Naive thymus-derived CD8-positive, alpha-beta T cell (primary cell): ENCODE measurements around the gene NRXN3. TPM values are rescaled to one million over a fixed set of nuclear protein-coding genes. Genes with fewer than 3 reads are reported as not detected.

Experiments used
- ATAC-seq, 2 donors: fragments of 150-1000 bp; cut with Tn5 transposase in 1 of 2; sonication (Bioruptor Pico), chemical (Tn5 transposase) in 1 of 2; 1 replicate in 1 of 2; 2 replicates in 1 of 2; pipeline ENCODE4 v1.10.0; 2021; ENCODE audit warnings: mild to moderate bottlenecking in 2 of 2, moderate library complexity in 2 of 2
- POLR2A ChIA-PET: fragments of 350-600 bp; sonication (Branson Sonifier 250); formaldehyde crosslinking; loops from one replicate; lab custom pipeline; 2021; ENCODE audit warnings: antibody characterized with exemption; lab: Charles Lee
- DNase-seq, 10 donors: peaks; one replicate each; pipeline versions ENCODE4 v3.0.0 to v3.0.0-alpha.2; 2020 to 2022
- H3K27ac Mint-ChIP-seq, 10 donors: one replicate each; pipeline ENCODE4 v1.8.0; 2020 to 2022; ENCODE audit warnings: mild to moderate bottlenecking in 10 of 10, mixed read lengths in 10 of 10, moderate library complexity in 4 of 10, inconsistent platforms in 1 of 10
- H3K27me3 Mint-ChIP-seq, 5 donors: one replicate each; pipeline ENCODE4 v1.8.0; 2021 to 2022; ENCODE audit warnings: mixed read lengths in 5 of 5
- H3K36me3 Mint-ChIP-seq, 3 donors: one replicate each; pipeline ENCODE4 v1.8.0; 2020 to 2022; ENCODE audit warnings: mixed read lengths in 3 of 3, mild to moderate bottlenecking in 2 of 3, inconsistent platforms in 1 of 3
- H3K4me1 Mint-ChIP-seq, 4 donors: one replicate each; pipeline ENCODE4 v1.8.0; 2021 to 2022; ENCODE audit warnings: mixed read lengths in 4 of 4
- H3K4me3 Mint-ChIP-seq, 10 donors: one replicate each; pipeline ENCODE4 v1.8.0; 2020 to 2022; ENCODE audit warnings: mild to moderate bottlenecking in 10 of 10, mixed read lengths in 10 of 10, moderate library complexity in 6 of 10, inconsistent platforms in 1 of 10
- H3K9me3 Mint-ChIP-seq, 9 donors: one replicate each; pipeline ENCODE4 v1.8.0; 2020 to 2022; ENCODE audit warnings: mixed read lengths in 9 of 9, mild to moderate bottlenecking in 3 of 9, inconsistent platforms in 1 of 9, moderate library complexity in 1 of 9
- polyA plus RNA-seq, 3 donors: library from polyadenylated mRNA; unstranded; fragments of 300-500 nt; fragmentation: Illumina TruSeq; gene quantifications; one replicate each; pipeline ENCODE4 v1.2.3, GENCODE V29; 2021
- total RNA-seq, 8 experiments: library from RNA in 2 of 8; stranded (reverse) in 2 of 8; gene quantifications; one replicate each; pipeline ENCODE4 v1.2.3 and lab custom pipeline; 2021 to 2026

Gene NRXN3
- total and polyA plus RNA-seq, 5 experiments from 2014 or later: not detected

DNA sequence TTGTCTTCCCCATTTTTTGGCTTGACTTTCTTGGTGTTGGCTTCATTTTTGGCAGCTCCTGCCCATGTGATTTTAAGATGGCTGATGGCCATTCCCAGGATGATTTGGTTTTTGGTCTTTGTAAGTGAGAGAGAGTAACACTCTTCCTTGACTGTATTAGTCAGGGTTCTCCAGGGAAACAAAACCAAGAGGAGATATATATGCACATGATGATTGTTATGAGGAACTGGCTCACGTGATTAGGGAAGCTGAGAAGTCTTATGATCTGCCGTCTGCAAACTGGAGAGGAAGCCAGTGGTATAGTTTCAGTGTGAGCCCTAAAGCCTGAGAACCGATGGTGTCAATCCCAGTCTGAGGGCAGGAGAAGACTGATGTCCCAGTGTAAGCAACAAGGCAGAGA, 146.6 kb downstream of the NRXN3 start:
- H3K36me3 Mint-ChIP-seq: no peaks in the 10 kb centered on the region
- H3K27me3 Mint-ChIP-seq: peaks cover 16 to 72% (median 27%) of the 10 kb centered on the region in 5 donors
- peaks cover 0 to 10% (median 0%) of the 10 kb centered on the region in 9 donors for H3K9me3 Mint-ChIP-seq
- H3K27ac Mint-ChIP-seq: no peak overlapping the region
- H3K4me3 Mint-ChIP-seq: no peak overlapping the region
- ATAC-seq (no peak), DNase-seq (no peak)
- H3K4me1 Mint-ChIP-seq: no peaks in the 10 kb centered on the region
- POLR2A ChIA-PET: no interaction called here

DNA sequence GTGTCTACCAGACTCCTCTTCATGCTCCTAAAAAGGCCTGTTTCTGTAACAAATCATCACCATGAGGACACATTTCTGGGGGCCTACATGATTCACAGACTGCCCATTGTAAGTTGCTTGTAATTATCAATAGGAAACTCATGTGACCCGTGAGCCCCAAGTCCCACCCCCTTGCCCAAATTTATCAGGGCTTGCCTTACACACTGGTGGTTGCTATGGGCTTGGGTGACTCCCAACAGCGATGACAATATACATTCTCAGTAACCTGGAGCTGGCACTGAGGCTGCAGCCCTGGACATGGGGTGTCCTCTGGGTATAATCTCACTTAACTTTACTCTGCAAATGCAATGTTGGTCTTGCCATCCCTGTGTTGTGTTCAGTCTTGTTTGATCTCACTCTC, 149.2 kb downstream of the NRXN3 start:
- Mint-ChIP-seq H3K4me3 (no peak overlapping the region), H3K36me3 (no peaks in the 10 kb centered on the region), H3K9me3 (peaks cover 0 to 10% (median 0%) of the 10 kb centered on the region in 9 donors), H3K27me3 (peaks cover 18 to 95% (median 26%) of the 10 kb centered on the region in 5 donors), H3K27ac (no peak overlapping the region), H3K4me1 (no peaks in the 10 kb centered on the region)
- no peak for DNase-seq
- no peak for ATAC-seq
- POLR2A ChIA-PET: no interaction called here

DNA sequence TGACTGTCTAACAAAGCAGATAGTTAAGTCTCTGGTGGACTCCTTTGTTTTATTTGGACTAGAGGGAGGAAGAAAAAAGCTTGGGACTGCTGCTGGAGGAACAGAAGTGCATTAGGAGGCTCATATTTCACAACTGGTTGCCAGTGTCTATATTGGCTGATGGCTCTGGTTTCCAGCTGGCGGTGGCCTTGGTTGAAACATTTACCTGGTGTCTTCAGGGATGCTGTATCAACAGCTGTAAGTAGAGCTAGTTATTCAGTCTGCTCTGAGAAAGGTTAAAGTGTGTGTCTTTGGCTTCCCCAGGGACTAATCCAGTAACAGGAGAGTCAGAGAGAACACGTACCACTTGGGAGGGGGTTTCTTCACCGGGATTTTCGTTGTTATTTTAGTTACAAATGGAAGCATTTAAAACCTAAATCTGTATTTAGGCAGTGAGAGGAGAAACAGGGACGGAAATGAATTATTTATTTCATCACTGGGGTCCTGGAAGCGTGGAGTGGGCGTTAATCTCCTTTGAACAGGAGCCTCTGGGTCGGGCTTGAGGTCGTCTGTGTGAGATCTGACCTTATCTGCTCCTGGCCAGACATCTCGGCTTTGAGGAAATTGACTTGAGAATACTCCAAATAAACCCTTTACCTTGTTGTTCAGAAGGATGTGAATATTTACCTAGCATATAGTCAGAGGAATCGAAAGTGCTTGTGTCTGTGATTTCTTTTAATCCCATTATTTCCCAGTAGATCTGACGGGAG, 149.9 kb downstream of the NRXN3 start:
- Mint-ChIP-seq H3K9me3 (peaks cover 0 to 10% (median 0%) of the 10 kb centered on the region in 9 donors), H3K27ac (no peak overlapping the region)
- POLR2A ChIA-PET: no interaction called here

GRCh38 chr14:78324353-78324752, 154.2 kb downstream of the NRXN3 start:
- H3K27ac Mint-ChIP-seq: no peak overlapping the region
- DNase-seq: no peak
- ATAC-seq: no peak
- no peaks in the 10 kb centered on the region for H3K36me3 Mint-ChIP-seq
- POLR2A ChIA-PET: no interaction called here
- peaks cover 0 to 4% (median 0%) of the 10 kb centered on the region in 9 donors for H3K9me3 Mint-ChIP-seq
- no peak overlapping the region for H3K4me3 Mint-ChIP-seq
- no peaks in the 10 kb centered on the region for H3K4me1 Mint-ChIP-seq
- H3K27me3 Mint-ChIP-seq: peaks cover 9 to 67% (median 18%) of the 10 kb centered on the region in 5 donors

More for the DNA sequence above, 149.9 kb downstream of the NRXN3 start:
- no peak for DNase-seq
- Mint-ChIP-seq H3K4me3 (no peak overlapping the region), H3K27me3 (peaks cover 18 to 95% (median 24%) of the 10 kb centered on the region in 5 donors), H3K36me3 (no peaks in the 10 kb centered on the region), H3K4me1 (no peaks in the 10 kb centered on the region)
- ATAC-seq: no peak

GRCh38 chr14:78325911-78326310, 155.7 kb downstream of the NRXN3 start:
- no peak for DNase-seq
- POLR2A ChIA-PET: no interaction called here
- no peak for ATAC-seq
- no peak overlapping the region for H3K27ac Mint-ChIP-seq
- no peak overlapping the region for H3K4me3 Mint-ChIP-seq
- H3K36me3 Mint-ChIP-seq: no peaks in the 10 kb centered on the region
- peaks cover 6 to 51% (median 10%) of the 10 kb centered on the region in 5 donors for H3K27me3 Mint-ChIP-seq
- H3K4me1 Mint-ChIP-seq: no peaks in the 10 kb centered on the region
- peaks cover 0 to 4% (median 0%) of the 10 kb centered on the region in 9 donors for H3K9me3 Mint-ChIP-seq

GRCh38 chr14:78327426-78328221, 157.5 kb downstream of the NRXN3 start:
- POLR2A ChIA-PET: no interaction called here
- Mint-ChIP-seq H3K9me3 (peaks cover 0 to 4% (median 0%) of the 10 kb centered on the region in 9 donors), H3K27ac (no peak overlapping the region), H3K27me3 (peaks cover 0 to 35% (median 4%) of the 10 kb centered on the region in 5 donors), H3K4me1 (no peaks in the 10 kb centered on the region), H3K36me3 (no peaks in the 10 kb centered on the region), H3K4me3 (no peak overlapping the region)
- ATAC-seq (no peak), DNase-seq (no peak)

- Mint-ChIP-seq H3K27me3 (peaks cover 0 to 33% (median 10%) of the 10 kb centered on the region in 5 donors), H3K4me3 (no peak overlapping the region), H3K4me1 (no peaks in the 10 kb centered on the region), H3K27ac (no peak overlapping the region), H3K36me3 (no peaks in the 10 kb centered on the region), H3K9me3 (peaks cover 0 to 4% (median 0%) of the 10 kb centered on the region in 9 donors)
- POLR2A ChIA-PET: no interaction called here
- ATAC-seq (no peak), DNase-seq (no peak)
These were observed 159.2 kb downstream of the NRXN3 start for GRCh38 chr14:78329371-78329770.

- ATAC-seq (no peak), DNase-seq (no peak)
- Mint-ChIP-seq H3K27me3 (peaks cover under 1 to 26% (median 8%) of the 10 kb centered on the region in 5 donors), H3K9me3 (peaks cover 0 to 3% (median 0%) of the 10 kb centered on the region in 9 donors), H3K4me3 (no peak overlapping the region), H3K27ac (no peak overlapping the region), H3K4me1 (no peaks in the 10 kb centered on the region), H3K36me3 (no peaks in the 10 kb centered on the region)
- POLR2A ChIA-PET: no interaction called here
These were observed 165.4 kb downstream of the NRXN3 start for GRCh38 chr14:78335531-78335930.

GRCh38 chr14:78340250-78340649, 170.1 kb downstream of the NRXN3 start:
- no peak for ATAC-seq
- POLR2A ChIA-PET: no interaction called here
- no peak for DNase-seq
- no peak overlapping the region for H3K4me3 Mint-ChIP-seq
- H3K36me3 Mint-ChIP-seq: no peaks in the 10 kb centered on the region
- no peaks in the 10 kb centered on the region for H3K4me1 Mint-ChIP-seq
- H3K27me3 Mint-ChIP-seq: peaks cover 0 to 11% (median 7%) of the 10 kb centered on the region in 5 donors
- no peak overlapping the region for H3K27ac Mint-ChIP-seq
- H3K9me3 Mint-ChIP-seq: peaks cover 0 to 3% (median 0%) of the 10 kb centered on the region in 9 donors

- Mint-ChIP-seq H3K36me3 (no peaks in the 10 kb centered on the region), H3K27ac (no peak overlapping the region), H3K4me1 (no peaks in the 10 kb centered on the region), H3K4me3 (no peak overlapping the region), H3K9me3 (peaks cover 0 to 3% (median 0%) of the 10 kb centered on the region in 9 donors), H3K27me3 (peaks cover 0 to 21% (median 7%) of the 10 kb centered on the region in 5 donors)
- DNase-seq (no peak), ATAC-seq (no peak)
- POLR2A ChIA-PET: no interaction called here
These were observed 171.7 kb downstream of the NRXN3 start for GRCh38 chr14:78341827-78342389.

DNA sequence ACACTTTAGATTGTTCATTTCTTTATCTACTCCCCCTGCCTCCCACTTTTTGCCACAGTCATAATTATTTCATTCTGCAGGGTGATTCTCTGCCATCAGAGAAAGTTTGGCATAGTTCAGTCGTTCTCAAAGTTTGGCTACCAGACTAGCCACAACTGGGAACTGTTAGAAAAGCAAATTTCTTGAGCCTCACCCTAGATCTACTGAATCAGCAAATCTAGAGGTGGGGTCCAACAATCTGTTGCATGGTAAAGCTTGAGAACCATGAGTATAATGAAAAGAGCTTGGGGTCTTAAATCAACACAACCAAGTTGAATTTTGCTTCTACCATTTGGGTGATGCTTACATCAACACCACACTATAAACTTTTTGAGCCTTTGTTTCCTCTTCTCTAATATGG, 172.7 kb downstream of the NRXN3 start:
- DNase-seq (no peak), ATAC-seq (no peak)
- Mint-ChIP-seq H3K36me3 (no peaks in the 10 kb centered on the region), H3K27me3 (peaks cover 0 to 21% (median 3%) of the 10 kb centered on the region in 5 donors), H3K4me3 (no peak overlapping the region), H3K27ac (no peak overlapping the region), H3K4me1 (no peaks in the 10 kb centered on the region), H3K9me3 (peaks cover 0 to under 1% (median 0%) of the 10 kb centered on the region in 9 donors)
- POLR2A ChIA-PET: no interaction called here

DNA sequence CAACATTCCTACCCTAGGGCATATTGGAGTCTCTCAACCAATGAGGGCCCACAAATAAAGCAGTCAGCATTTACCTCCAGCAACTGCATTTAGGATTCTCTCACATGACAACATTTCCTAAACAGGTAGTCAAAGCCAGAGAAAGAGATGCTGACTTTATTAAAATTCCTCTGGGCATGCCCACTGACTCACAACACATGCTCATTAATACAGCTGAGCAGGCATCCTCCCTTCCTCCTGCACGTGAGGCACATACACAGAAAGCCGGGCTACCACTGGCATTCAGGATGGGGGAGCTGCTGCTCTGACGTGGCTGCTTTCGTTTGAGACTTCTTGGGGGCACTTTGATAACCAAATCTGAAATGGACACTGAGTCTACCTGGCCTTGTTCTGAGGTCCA, 174.1 kb downstream of the NRXN3 start:
- no peak overlapping the region for H3K27ac Mint-ChIP-seq
- DNase-seq (no peak), ATAC-seq (no peak)
- H3K36me3 Mint-ChIP-seq: no peaks in the 10 kb centered on the region
- POLR2A ChIA-PET: no interaction called here
- no peak overlapping the region for H3K4me3 Mint-ChIP-seq
- no peaks in the 10 kb centered on the region for H3K4me1 Mint-ChIP-seq
- H3K27me3 Mint-ChIP-seq: peaks cover 0 to 21% (median 3%) of the 10 kb centered on the region in 5 donors
- H3K9me3 Mint-ChIP-seq: no peaks in the 10 kb centered on the region
